Activated T-cell treated with anti-CD3 and anti-CD28 coated beads for 4 hours (primary cell): ENCODE results near the gene ZNF768.

ENCODE experiments used
- DNase-seq: peaks from one replicate; pipeline ENCODE4 v3.0.0-alpha.2; 2020

Gene ZNF768

DNA sequence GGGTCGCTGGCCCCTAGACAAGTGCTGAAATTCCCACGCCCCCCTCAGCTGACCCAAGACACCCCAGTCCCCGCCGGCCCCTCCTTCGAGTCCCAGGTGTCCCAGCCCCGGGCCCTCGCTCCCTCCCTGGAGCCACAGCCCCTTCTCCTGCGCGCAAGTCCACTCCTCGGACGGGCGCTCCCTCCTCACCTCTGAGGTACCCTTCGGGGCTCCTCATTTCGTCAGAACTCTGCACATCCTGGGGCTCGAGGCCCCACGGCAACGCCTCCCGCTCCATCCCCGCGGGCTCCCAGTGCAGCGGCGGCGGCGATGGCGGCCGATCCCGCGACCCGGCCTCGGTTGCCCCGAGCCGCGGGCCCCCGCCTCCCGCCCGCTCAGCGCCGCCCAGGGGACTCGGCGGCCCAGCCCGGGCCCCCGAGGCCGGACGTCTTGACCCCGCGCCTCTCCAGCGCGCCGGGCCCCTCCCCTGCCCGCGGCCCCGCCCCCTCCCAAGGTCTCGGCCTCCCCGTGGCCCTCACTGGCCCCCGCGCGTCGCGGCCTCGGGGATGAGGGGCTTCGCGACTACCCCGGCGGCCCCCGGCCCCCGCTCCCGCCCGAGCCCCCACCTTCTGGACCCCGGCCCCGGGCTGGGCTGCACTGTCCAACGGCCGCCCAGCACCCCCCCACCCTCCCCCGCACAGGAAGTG lies at the start of gene ZNF768:
TSS of gene ZNF768 (minus strand) at position 430 of the 686 bp plus-strand sequence. CDS start at position 277, 153 bp downstream.
- DNase-seq, result no peak

DNA sequence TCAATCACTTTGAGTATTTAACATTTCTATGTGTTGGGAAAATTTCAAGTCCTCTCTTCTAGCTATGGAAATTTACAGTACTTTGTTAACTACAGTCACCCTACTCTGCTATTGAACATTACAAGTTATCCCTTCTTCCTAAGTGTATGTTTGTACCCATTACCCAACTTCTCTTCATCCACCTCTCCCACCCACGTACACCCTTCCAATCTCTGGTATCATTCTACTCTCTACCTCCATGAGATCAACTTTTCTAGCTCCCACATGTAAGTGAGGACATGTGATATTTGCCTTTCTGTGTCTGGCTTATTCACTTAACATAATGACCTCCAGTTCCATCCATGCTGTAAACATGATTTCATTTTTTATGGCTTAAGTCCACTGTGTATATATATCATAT lies 48.3 kb upstream of the ZNF768 start:
- no peak for DNase-seq

GRCh38 chr16:30571445-30572322 lies 45.3 kb upstream of the ZNF768 start, which contains the start of gene ZNF688:
Gene ZNF688, minus strand, starts transcription at chr16:30571714. Its CDS starts 85 bp downstream, at chr16:30571629.
- DNase-seq, result peak; percentile 91

DNA sequence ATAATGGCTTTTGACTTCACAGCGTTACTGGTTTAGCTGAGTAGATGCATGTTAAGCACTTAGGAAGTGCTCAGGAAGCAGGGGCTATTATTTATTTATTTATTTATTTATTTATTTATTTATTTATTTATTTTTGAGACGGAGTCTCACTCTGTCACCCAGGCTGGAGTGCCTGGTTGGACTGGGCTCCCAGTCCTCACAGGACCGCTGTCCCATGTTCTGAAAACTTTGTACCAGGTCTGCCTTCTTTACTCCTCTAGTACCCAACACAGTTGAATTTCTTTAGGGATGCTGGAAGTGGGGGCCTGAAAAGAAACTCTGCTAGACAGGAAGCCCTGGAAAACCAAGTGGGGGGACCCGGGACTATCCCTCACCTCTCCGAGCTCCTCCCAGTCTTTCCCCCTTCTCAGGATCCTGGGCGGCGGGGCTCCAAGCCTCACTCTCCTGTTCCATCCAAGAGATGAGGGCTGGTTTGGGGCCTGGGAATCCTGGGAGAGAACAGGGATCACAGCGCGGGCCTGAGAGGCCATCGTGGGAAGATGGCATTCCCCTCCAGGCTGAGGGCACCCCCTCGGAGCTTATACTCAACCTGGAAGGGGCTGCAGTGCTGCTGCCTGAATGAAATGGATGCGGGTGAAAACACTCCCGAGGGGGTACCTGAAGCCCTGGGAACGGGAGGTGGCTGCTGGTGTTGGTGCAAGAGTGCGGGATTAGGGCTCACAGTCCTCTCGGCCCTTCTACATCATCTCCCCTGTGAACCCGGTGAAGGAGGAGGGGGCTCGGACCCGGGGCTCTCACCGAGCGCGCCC lies 44.5 kb upstream of the ZNF768 start:
- no peak for DNase-seq

- DNase-seq, result no peak
These were observed 43.6 kb upstream of the ZNF768 start for GRCh38 chr16:30569746-30570635.

GRCh38 chr16:30569281-30569680 lies 42.9 kb upstream of the ZNF768 start:
- no peak for DNase-seq

GRCh38 chr16:30567991-30568638 lies 41.7 kb upstream of the ZNF768 start:
- DNase-seq, result no peak

GRCh38 chr16:30567160-30567990 lies 41.0 kb upstream of the ZNF768 start:
- DNase-seq, result peak; percentile 53

DNA sequence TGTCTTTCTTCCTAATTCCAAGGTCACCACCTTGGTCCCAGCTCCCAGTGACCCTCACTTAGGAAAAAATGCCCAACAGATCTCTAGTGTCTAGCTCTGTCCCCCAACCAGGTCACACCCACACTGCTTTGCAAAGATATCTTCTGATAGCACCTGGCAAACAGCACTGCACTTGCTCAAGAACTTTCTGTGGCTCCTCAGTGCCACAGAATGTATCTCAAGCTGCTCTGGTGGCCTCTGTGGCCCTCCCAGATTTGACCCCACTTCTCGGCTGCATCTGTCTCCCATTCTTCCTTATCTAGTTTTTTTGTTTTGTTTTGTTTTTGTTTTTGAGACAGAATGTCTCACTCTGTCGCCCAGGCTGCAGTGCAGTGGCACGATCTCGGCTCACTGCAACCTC lies 40.2 kb upstream of the ZNF768 start:
- no peak for DNase-seq

GRCh38 chr16:30565984-30566383 lies 39.6 kb upstream of the ZNF768 start:
- no peak for DNase-seq

DNA sequence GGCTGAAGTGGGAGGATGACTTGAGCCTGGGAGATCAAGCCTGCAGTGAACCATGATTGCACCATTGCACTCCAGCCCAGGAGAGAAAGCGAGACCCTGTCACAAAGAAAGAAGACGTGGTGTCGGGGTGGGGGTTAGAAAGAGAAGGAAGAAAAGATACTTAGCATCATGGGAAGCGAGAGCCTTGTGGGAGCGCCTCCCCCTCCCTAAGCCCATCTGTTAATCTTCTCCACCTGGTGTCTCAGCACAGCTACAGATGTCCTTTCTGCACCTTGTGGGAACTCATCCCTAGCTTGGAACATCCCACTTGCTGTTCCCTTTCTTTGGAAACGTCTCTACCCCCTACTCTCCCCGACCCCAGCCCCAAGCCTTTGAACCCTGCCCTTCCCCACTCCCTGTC lies 39.2 kb upstream of the ZNF768 start:
- no peak for DNase-seq

GRCh38 chr16:30562021-30562420 lies 35.7 kb upstream of the ZNF768 start:
- no peak for DNase-seq

DNA sequence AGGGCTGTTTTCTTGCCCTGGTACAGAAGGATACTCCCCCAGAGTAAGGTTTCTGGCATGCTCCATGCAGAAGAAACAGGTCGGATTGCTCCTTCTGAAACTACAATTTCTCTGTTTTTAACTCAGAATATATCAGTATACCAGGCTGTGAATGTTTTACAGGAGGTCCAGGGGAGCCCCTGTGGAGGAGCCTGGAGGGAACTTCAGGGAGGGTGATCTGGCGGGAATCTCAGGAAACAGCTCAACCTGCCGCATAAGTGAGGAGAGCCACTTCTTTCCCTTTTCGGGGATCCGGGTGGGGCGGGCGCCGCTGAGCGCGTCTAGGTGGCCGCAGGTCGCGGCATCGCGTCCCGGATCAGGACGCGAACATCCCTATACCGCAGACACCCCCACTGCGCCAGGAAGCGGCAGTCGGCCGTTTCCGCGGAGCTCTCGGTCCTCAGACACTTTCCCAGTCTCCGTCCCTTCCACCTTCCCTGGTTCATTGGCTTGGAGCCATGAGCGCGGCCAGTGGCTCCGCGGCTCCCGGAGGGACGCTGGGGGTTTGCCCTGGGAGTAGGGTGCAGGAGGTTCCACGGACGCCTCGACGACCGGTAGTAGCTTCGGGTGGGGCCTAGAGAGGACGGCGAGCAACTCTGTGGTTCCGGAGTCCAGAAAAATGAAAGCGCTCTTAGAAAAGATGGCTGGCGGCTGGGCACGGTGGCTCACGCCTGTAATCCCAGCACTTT lies 34.9 kb upstream of the ZNF768 start:
- DNase-seq, result no peak

DNA sequence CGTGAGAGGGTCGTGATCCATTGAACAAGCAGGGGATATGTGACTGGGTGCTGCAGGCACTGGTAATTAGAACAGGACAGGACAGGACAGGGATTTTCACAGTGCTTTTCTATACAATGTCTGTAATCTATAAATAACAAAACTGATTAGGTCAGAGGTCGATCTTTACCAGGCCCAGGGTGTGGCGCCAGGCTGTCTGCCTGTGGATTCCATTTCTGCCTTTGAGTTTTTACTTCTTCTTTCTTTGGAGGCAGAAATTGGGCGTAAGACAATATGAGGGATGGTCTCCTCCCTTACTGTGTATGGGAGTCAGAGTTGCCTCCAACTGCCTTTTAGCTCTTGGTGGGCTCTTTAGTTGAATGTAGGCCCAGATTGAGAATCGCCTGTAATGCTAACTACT lies 33.3 kb upstream of the ZNF768 start:
- DNase-seq, result no peak

GRCh38 chr16:30558789-30559377 lies 32.5 kb upstream of the ZNF768 start:
- DNase-seq, result no peak

- peak; percentile 95 for DNase-seq
These were observed 31.8 kb upstream of the ZNF768 start, which contains the start of gene ZNF764 for GRCh38 chr16:30557957-30558788. Gene ZNF764, minus strand, starts transcription at chr16:30558374. Its CDS starts 192 bp downstream, at chr16:30558182.

GRCh38 chr16:30557707-30557956 lies 31.3 kb upstream of the ZNF768 start:
- DNase-seq, result peak; percentile 33

DNA sequence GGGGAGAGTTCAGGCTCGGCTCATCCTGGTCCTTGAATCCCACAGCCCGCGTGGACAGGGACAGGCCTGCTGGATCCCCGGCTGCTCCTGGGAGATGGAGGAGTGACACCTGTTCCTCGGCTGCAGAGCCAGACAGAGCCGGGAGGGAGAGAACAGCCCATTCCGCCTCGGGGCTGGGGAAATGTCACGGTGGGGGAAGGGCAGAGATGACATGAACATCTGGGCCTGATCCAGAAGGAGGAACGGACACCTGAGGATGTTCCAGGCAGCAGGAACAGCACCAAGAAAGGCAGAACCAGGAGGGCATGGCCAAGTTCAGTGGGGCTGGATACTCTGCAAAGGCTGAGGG lies 29.7 kb upstream of the ZNF768 start:
- DNase-seq, result no peak
